ENCODE measurements around the gene STK24.

STK24 gene

DNA sequence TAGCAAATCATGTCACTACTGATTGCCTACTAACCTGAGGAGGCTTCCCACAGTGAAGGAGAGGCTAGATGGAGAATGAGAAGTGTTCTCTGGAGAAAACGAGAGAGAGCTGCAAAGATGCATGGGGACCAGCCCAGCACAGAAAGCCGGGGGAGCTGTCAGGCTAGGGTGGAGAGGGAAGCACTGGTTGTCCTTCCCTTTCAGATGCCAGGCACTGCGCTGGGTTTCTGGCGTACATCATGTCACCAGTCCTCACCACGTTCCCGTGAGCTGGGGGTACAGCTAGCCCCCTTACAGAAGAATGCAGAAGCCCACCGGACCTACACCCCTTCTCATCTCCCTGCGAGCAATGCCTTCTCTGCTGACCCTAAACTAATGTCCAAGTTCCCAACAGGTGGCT is 86.0 kb downstream of the STK24 start:
- TF ChIP-seq TCF12 (IDR thresholded peaks at IDR 0.05; ENCODE audit: low read depth): no peak
- TF ChIP-seq EP300 (IDR thresholded peaks at IDR 0.05; ENCODE audit: borderline replicate concordance): no peak
- no peak for TF ChIP-seq TEAD4 (IDR thresholded peaks at IDR 0.05)
- TF ChIP-seq TAF1 (IDR thresholded peaks at IDR 0.05; ENCODE audit: low read depth): no peak
- TF ChIP-seq, protein P1, sequence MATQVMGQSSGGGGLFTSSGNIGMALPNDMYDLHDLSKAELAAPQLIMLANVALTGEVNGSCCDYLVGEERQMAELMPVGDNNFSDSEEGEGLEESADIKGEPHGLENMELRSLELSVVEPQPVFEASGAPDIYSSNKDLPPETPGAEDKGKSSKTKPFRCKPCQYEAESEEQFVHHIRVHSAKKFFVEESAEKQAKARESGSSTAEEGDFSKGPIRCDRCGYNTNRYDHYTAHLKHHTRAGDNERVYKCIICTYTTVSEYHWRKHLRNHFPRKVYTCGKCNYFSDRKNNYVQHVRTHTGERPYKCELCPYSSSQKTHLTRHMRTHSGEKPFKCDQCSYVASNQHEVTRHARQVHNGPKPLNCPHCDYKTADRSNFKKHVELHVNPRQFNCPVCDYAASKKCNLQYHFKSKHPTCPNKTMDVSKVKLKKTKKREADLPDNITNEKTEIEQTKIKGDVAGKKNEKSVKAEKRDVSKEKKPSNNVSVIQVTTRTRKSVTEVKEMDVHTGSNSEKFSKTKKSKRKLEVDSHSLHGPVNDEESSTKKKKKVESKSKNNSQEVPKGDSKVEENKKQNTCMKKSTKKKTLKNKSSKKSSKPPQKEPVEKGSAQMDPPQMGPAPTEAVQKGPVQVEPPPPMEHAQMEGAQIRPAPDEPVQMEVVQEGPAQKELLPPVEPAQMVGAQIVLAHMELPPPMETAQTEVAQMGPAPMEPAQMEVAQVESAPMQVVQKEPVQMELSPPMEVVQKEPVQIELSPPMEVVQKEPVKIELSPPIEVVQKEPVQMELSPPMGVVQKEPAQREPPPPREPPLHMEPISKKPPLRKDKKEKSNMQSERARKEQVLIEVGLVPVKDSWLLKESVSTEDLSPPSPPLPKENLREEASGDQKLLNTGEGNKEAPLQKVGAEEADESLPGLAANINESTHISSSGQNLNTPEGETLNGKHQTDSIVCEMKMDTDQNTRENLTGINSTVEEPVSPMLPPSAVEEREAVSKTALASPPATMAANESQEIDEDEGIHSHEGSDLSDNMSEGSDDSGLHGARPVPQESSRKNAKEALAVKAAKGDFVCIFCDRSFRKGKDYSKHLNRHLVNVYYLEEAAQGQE (IDR thresholded peaks at IDR 0.05; ENCODE audit: low read depth): no peak
- TF ChIP-seq EGR1 (IDR thresholded peaks at IDR 0.05): no peak
- TF ChIP-seq FOXM1 (IDR thresholded peaks at IDR 0.05; ENCODE audit: borderline replicate concordance, low read depth): no peak
- no peak for TF ChIP-seq NFIC (IDR thresholded peaks at IDR 0.05)
- TF ChIP-seq CREB1 (IDR thresholded peaks at IDR 0.05; ENCODE audit: low read depth): no peak
- TF ChIP-seq CEBPB (IDR thresholded peaks at IDR 0.05): no peak
- TF ChIP-seq ZBTB7A (IDR thresholded peaks at IDR 0.05; ENCODE audit: low read depth): no peak
- TF ChIP-seq YY1 (IDR thresholded peaks at IDR 0.05; ENCODE audit: low read depth): no peak
- TF ChIP-seq, protein P2, sequence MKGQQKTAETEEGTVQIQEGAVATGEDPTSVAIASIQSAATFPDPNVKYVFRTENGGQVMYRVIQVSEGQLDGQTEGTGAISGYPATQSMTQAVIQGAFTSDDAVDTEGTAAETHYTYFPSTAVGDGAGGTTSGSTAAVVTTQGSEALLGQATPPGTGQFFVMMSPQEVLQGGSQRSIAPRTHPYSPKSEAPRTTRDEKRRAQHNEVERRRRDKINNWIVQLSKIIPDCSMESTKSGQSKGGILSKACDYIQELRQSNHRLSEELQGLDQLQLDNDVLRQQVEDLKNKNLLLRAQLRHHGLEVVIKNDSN (IDR thresholded peaks at IDR 0.05): no peak
- TF ChIP-seq, protein P3, sequence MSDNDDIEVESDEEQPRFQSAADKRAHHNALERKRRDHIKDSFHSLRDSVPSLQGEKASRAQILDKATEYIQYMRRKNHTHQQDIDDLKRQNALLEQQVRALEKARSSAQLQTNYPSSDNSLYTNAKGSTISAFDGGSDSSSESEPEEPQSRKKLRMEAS (IDR thresholded peaks at IDR 0.05): no peak
- no peak for TF ChIP-seq RAD21 (IDR thresholded peaks at IDR 0.05; ENCODE audit: low read depth)

DNA sequence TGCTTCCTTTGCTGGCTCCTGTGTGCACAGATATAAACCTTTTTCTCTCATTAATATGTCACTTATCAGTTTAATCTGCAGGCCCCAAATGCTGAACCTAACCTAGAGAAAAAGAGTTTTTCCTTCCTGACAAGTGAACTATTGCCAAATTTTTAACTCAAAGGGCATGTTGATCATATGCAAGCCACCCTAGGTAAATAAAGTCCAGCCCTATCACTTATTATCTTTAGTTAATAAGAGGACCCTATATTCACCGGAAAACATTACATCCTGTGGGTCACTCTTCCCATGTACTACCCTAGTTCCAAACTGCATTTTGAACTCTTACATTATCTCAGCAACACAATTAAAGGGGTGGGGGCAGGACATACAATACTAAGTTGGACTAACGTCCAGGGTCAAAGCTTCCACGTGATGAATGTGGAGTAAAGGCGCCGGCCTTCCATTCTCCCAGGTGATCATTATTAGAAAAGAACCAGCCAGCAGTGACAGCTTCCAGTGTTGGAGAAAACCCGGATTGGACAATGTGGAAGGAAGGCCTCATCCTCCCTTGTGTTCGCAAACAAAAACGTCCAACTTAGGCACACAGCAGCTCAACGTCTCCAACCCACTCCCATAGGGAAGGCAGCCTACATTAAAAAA is 86.6 kb downstream of the STK24 start:
- TF ChIP-seq TCF12 (IDR thresholded peaks at IDR 0.05; ENCODE audit: low read depth) (no peak), YY1 (IDR thresholded peaks at IDR 0.05; ENCODE audit: low read depth) (no peak), FOXM1 (IDR thresholded peaks at IDR 0.05; ENCODE audit: borderline replicate concordance, low read depth) (no peak), EP300 (IDR thresholded peaks at IDR 0.05; ENCODE audit: borderline replicate concordance) (no peak), CEBPB (IDR thresholded peaks at IDR 0.05) (no peak), TEAD4 (IDR thresholded peaks at IDR 0.05) (no peak)
- TF ChIP-seq, protein P3 (IDR thresholded peaks at IDR 0.05): no peak
- TF ChIP-seq, protein P1 (IDR thresholded peaks at IDR 0.05; ENCODE audit: low read depth): no peak
- TF ChIP-seq, protein P2 (IDR thresholded peaks at IDR 0.05): no peak

DNA sequence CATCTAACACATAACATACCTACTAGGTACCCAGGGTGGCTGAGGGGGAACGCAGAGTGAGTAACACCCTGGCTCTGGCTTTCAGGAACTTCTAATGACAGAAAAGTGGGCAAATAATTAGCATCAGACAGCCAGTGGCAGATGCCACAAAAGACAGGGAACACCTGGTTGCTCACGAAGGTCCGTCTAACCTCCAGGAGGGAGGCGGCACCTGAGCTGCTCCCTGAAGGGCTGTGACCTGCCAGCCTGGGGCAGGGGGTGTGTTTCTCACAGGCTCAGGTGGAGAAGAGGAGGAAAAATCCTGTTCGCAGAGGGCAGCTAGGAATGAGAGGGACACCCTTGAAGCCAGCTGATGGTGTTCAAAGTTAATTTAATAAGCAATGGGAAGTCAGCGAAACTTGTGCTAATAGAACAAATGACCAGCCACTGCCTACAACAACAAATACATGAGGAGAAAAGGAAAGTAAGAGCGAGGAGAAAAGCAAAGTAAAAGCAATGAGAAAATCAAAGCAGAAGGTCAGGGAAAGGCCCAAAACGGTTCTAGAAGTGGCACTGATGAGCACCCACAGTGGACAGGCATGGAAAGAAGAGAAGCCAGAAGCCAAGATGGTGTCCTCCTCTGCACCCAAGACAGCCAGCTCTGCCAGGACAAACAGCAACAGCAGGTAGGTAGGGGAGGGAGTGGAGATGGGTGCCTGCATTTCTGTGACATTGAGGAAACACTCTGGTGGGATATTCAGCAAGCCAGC is 87.3 kb downstream of the STK24 start:
- TF ChIP-seq TAF1 (IDR thresholded peaks at IDR 0.05; ENCODE audit: low read depth): no peak

DNA sequence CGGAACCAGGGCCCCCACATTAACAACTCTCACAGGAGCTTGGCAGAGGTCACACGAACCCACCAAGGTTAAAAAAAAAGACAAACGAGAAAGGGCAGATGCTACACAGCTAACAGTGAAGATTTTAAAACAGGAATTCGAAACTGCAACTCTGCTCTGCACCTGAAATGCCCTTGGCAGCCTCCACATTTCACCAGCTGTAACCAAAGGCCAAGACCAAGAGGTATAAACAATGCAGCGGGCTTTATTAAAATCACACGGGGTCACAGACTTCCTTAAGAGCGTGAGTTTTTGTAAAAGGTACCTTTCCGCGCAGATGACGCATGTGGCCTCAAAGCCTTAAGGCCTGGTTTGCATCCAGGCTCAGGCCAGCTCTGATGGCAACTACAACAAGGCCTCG is 88.2 kb downstream of the STK24 start:
- TF ChIP-seq, protein P1 (IDR thresholded peaks at IDR 0.05; ENCODE audit: low read depth): no peak
- TF ChIP-seq EGR1 (IDR thresholded peaks at IDR 0.05): no peak

DNA sequence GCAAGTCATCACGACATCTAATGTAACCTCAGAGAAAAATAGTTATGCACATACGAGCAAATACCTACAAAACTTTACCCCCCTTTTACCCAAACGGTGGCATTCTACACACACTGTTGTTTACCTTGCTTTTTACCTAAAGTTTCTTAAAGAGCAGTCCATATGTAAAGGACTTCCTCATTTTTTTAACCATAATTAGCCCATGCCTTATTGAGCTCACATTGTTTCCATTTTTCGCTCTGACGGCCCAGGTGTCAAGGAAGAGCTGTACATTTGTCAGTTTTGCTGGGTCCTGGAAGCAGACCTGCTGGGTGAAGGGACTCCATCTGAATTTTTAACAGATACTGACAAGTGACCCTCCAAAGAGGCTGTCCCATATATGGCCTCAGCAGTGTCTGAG is 89.4 kb downstream of the STK24 start:
- TF ChIP-seq TAF1 (IDR thresholded peaks at IDR 0.05; ENCODE audit: low read depth) (no peak), YY1 (IDR thresholded peaks at IDR 0.05; ENCODE audit: low read depth) (no peak), EGR1 (IDR thresholded peaks at IDR 0.05) (no peak), TEAD4 (IDR thresholded peaks at IDR 0.05) (no peak), TCF12 (IDR thresholded peaks at IDR 0.05; ENCODE audit: low read depth) (no peak), EP300 (IDR thresholded peaks at IDR 0.05; ENCODE audit: borderline replicate concordance) (no peak), CEBPB (IDR thresholded peaks at IDR 0.05) (no peak), NFIC (IDR thresholded peaks at IDR 0.05) (no peak), CREB1 (IDR thresholded peaks at IDR 0.05; ENCODE audit: low read depth) (no peak), FOXM1 (IDR thresholded peaks at IDR 0.05; ENCODE audit: borderline replicate concordance, low read depth) (no peak), ZBTB7A (IDR thresholded peaks at IDR 0.05; ENCODE audit: low read depth) (no peak), RAD21 (IDR thresholded peaks at IDR 0.05; ENCODE audit: low read depth) (no peak)
- TF ChIP-seq, protein P1 (IDR thresholded peaks at IDR 0.05; ENCODE audit: low read depth): no peak
- TF ChIP-seq, protein P3 (IDR thresholded peaks at IDR 0.05): no peak
- TF ChIP-seq, protein P2 (IDR thresholded peaks at IDR 0.05): no peak
